ENCODE measurements around the gene OR2D3.

GRCh38 chr11:6927030-6927617 lies 6.3 kb downstream of the OR2D3 start:
- TF ChIP-seq CTCF (IDR thresholded peaks at IDR 0.05) (no peak), POLR2A (IDR thresholded peaks at IDR 0.05) (no peak)

Measured in body of pancreas (tissue), 4 donors.